Pons (tissue), 1 donor: ENCODE measurements around the gene SYMPK.

Source experiments
- DNase-seq: peaks from one replicate; pipeline ENCODE4 v3.0.0-alpha.2; 2016; ENCODE audit warnings: low spot score

Gene SYMPK

DNA sequence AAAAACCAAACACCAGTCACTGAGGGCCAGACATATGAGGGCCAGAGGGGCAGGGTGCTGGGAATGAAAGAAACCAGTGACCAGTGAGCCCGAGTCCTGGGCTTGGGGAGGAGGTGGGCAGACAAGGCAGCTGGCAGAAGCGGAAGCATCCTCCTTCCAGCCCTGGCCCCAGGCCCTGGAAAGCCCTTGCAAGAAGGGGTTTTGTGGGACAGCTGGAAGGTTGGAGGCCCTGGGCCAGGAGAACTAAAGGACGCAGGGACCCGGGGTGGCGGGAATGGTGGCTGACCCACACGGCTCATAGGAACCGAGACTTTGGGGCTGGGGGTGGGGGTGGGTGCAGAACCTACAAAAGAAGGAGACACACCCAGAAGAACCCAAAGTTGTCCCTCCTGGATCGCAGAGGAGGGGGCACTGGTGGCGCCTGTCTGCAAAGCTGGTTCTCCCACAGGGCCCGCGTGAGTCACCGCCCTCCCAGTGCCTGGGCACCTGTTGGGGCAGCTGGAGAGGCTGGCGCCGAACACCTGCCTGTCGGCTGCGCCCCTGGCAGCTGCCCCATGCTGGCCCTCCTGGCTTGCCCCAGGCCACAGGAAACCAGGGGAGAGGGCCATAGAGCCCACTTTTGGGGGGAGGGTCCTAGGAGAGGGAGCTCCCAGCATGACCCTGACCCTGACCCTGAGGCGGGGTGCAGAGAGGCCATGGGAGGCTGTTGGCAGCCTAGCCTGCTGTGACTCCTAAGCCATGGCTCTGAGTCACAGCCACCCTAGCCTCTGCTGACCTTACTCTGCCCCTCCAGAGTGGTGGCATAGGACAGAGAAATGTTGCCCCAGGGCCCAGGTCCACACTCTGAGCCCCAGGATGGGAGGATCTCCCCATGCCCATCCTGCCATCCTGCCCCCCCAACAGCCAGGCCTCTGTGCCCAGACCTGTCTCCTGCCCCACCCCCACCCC lies 81.5 kb downstream of the SYMPK start:
- DNase-seq, result no peak

GRCh38 chr19:45780448-45781213 lies 82.3 kb downstream of the SYMPK start:
- DNase-seq, result no peak

- no peak for DNase-seq
Observed at GRCh38 chr19:45780146-45780447, 82.8 kb downstream of the SYMPK start.

- no peak for DNase-seq
Observed at GRCh38 chr19:45779231-45780145, 83.5 kb downstream of the SYMPK start.

DNA sequence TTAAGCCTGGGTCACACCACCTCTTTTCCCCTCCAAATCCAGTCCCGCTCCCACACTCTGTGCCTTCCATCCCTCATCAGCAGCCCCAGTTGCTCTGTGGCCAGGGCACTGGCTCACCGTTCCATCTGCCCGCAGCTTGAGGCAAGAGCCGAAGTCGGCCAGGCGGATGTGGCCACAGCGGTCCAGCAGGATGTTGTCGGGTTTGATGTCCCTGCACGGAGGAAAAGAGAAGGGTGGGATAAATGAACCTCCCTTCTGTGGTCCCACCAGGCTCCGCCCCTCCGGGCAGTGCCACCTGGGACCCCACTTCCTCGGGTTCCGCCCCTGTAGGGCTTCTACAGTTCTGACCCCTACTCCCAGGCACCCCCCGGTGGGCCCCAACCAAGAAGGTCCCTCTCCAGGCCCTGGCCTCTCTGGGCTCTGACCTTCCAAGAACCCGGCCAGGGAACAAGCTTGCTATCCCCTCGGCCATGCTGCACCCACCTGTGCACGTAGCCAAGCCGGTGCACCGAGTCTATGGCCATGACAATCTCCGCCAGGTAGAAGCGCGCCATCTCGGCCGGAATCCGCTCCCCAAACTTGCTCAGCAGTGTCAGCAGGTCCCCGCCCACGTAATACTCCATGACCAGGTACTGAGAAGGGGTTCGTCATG lies 84.8 kb downstream of the SYMPK start:
- no peak for DNase-seq

- no peak for DNase-seq
Observed at GRCh38 chr19:45777395-45777961, 85.5 kb downstream of the SYMPK start.

DNA sequence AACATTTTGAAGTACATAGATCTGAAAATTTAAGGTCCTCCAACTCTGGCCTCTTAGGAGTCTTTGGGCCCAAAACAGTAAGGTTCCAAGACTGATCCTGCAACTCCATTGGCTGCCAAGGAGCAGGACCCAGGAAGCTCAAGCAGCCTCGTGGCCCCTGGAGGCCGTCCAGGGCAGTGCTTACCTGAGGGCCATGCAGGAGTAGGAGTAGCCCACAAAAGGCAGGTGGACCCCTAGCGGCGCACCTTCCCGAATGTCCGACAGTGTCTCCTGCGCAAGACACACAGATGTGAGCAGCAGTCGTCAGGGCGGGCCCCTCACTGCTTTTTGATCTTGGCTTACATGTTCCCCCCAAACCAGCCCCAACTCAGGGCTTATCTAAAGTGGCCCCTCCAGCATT lies 88.2 kb downstream of the SYMPK start:
- DNase-seq, result no peak

GRCh38 chr19:45773384-45773783 lies 89.6 kb downstream of the SYMPK start:
- no peak for DNase-seq

DNA sequence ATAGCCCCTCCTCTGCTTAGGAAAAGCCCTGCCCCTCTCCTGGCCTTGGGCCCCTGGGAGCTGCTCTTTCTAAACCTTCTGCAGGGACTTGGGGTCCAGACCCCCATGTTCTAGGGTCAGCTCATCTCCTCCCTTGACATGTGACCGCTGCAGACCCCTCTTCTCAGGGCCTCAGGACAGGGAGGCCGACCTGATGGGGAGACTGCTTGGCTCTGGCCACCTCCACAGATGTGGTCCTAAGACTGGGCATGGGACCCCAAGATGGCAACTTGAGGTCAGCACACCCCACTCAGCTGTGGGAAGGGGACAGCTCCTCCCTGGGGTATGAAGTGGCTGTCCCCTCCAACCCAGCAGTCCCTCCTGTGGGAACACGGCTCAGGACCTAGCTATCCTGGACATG lies 90.0 kb downstream of the SYMPK start:
- no peak for DNase-seq

DNA sequence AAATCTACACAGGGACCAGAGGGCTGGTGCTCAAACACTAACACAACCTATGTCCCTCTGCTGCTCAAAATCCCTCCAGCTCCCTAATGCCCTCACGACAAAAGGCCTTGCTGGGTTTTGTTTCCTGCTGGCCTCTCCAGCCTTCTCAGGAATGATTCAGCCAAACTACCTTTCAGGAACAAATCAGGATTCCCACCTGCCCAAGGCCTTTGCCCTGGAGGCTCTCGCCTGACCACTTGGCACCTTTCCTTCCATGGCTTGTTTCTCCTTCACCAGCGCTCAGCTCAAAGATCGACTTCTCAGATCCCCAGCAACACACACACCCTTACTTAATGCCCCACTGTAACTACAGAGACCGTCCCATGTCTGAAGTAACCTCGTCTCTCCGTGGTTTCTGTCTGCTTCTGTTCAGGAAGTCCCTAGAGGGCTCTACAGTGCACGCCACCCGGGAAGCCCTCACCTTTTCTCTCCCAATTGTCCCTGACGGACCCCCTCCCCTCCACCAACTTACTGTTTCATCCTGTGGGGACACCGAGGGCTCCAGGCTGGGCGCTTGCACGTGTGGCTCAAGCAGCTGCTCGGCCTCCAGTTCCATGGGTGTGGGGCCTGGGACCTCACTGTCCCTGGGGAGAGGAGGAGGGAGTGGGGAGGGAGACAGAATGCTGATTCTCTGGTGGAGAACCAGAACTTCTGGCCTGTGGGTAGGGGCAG lies 90.7 kb downstream of the SYMPK start:
- DNase-seq, result no peak

DNA sequence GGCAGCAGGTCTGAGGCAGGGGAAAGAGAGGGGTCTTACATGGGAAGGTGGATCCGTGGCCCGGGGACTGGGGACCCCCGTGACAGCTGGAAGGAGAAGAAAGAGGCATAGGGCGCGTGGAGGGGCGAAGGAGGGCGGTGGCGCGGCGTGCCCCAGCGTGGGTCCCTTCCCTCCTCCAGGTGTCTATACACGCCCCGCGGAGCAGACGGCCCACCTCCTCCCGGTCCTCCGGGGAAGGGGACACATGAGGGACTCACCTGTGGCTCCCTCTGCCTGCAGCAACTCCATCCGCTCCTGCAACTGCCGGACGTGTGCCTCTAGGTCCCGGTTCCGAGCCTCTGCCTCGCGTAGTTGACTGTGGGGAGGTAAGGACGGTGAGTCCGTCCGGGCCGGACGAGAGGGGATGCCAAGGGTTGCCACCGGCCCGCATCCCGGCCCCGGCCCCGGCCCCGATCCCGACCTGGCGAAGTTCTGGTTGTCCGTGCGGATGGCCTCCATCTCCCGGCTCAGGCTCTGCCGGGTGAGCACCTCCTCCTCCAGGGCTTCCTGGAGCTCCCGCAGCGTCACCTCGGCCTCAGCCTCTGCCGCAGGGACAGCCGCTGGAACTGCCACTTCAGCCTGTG lies 91.5 kb downstream of the SYMPK start:
- DNase-seq, result no peak

DNA sequence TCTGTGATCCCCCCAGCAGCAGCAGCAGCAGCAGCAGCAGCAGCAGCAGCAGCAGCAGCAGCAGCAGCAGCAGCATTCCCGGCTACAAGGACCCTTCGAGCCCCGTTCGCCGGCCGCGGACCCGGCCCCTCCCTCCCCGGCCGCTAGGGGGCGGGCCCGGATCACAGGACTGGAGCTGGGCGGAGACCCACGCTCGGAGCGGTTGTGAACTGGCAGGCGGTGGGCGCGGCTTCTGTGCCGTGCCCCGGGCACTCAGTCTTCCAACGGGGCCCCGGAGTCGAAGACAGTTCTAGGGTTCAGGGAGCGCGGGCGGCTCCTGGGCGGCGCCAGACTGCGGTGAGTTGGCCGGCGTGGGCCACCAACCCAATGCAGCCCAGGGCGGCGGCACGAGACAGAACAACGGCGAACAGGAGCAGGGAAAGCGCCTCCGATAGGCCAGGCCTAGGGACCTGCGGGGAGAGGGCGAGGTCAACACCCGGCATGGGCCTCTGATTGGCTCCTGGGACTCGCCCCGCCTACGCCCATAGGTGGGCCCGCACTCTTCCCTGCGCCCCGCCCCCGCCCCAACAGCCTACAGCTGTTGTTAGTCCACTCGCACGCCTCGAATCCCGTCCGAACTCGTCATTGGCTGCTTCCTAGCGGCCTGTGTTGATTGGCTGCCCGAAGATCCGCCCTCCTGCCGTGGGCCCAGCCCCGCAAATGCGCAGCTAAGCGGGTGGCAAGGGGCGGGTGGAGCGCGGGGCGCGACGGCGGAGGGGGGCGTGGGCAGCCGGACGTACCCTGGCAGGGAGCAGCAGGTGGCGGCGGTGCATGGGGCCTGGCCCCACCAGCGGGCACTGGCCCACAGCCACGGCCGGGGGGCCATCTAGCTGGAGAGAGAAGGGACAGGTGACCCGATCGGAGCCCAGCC lies 92.5 kb downstream of the SYMPK start:
- peak; percentile 91 for DNase-seq

DNA sequence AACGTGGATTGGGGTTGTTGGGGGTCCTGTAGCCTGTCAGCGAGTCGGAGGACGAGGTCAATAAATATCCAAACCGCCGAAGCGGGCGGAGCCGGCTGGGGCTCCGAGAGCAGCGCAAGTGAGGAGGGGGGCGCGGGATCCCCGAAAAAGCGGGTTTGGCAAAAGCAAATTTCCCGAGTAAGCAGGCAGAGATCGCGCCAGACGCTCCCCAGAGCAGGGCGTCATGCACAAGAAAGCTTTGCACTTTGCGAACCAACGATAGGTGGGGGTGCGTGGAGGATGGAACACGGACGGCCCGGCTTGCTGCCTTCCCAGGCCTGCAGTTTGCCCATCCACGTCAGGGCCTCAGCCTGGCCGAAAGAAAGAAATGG lies 93.1 kb downstream of the SYMPK start:
- DNase-seq, result peak; percentile 60

DNA sequence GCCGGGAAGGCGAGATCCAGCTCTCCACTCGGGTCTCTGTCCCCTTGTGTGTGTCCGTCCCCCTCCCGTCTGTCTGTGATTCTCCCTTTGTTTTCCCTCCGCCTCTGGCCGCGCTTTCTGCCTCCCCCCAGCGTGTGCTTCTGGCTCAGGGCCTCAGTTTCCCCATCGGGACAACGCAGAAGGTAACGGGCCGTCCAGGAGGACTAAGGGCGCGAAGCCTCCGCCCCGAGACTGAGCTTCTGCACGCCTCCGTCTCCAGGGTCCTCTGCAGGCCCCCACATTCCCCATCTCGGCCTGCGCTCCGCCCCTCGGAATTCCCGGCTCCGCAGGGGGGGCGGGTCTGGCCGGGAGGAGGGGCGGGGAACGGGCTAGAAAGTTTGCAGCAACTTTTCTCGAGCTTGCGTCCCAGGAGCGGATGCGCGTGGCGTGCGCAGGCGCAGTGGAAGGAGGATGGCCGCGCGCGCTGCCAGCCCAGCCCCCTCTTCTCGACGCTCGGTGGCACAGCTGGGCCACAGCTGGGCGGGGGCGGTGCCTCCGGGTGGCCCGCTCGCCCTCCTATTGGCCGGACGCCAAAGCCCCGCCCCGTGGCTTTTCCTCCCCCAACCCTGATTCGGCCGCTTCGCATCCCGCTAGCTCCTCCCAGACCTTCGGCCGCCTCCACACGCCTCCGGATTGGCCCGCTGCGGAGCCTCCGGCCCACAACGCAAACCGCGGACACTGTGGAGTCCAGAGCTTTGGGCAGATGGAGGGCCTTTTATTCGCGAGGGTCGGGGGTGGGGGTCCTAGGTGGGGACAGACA lies 93.8 kb downstream of the SYMPK start, which contains the start of gene SIX5:
TSS of gene SIX5 (minus strand) at position 269 of the 799 bp plus-strand sequence. CDS start 408 bp downstream, outside the sequence.
- peak; percentile 93 for DNase-seq

- DNase-seq, result no peak
Observed at GRCh38 chr19:45768655-45768983, 94.3 kb downstream of the SYMPK start.

DNA sequence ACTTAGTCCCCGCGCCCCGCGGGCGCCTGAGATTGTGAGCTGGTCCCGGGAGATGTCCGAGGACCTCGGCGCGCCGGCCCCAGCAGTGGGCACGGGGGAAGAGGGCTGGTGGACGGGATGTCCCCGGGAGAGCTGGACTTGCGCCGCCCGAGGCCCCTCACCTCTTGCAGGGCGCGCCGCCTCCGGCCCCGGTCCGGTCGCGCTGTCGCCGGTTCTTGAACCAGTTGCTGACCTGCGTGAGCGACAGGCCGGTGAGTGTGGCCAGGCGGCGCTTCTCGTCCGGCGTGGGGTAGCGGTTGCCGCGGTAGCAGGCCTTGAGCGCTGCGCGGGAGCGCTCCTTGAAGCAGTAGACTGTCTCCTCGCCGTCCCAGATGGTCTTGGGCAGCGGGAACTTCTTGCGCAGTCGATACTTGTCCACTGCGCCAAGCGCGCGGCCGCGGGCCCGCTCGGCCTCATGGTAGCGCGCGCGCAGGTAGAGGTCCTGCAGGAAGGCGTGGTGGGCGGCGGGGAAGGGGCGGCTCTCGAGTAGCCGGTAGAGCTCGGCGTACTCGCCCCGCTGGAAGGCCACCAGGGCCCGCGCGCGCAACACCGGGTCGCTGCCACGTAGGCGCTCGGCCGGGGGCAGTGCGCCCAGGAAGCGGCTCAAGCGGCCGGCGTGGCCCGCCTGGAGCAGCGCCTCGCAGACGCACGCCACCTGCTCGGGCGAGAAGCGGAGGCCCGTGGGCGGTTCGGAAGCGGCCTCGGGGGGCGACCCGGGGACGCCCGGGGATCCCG lies 94.9 kb downstream of the SYMPK start:
- no peak for DNase-seq

DNA sequence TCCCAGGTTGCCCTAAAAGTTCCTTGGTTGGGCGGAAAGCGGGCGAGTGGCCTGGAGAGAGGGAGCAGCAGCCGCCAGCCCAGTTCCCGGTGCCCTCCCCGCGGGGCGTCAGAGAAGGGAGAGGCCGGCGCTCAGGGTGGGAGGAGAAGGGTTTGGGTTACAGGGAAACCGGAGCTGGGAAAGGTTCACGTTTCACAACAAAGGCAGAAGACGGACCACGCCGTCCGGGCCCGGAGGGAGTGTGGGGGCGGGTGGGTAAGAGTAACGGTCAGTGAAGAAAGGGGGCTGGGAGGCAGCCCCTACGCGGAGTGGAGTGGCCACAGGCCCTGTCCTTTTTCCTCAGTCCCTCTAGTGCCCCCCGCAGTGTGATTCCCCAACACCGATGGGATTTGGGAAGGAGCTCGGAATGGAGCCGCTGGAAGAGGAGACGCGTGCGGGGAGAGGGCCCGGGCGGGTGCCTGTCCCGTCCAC lies 95.5 kb downstream of the SYMPK start:
- DNase-seq, result no peak
